Ramos (cell line): ENCODE measurements around the gene UCP2.

Source experiments
- in situ Hi-C: fragments of 300-500 bp; cut with MboI; formaldehyde crosslinking; loops from one replicate; pipeline ENCODE4 v1.14.3; 2022; ENCODE audit warnings: low sequenced_read_pairs; ENCODE audit not compliant: unreplicated experiment

UCP2 gene

DNA sequence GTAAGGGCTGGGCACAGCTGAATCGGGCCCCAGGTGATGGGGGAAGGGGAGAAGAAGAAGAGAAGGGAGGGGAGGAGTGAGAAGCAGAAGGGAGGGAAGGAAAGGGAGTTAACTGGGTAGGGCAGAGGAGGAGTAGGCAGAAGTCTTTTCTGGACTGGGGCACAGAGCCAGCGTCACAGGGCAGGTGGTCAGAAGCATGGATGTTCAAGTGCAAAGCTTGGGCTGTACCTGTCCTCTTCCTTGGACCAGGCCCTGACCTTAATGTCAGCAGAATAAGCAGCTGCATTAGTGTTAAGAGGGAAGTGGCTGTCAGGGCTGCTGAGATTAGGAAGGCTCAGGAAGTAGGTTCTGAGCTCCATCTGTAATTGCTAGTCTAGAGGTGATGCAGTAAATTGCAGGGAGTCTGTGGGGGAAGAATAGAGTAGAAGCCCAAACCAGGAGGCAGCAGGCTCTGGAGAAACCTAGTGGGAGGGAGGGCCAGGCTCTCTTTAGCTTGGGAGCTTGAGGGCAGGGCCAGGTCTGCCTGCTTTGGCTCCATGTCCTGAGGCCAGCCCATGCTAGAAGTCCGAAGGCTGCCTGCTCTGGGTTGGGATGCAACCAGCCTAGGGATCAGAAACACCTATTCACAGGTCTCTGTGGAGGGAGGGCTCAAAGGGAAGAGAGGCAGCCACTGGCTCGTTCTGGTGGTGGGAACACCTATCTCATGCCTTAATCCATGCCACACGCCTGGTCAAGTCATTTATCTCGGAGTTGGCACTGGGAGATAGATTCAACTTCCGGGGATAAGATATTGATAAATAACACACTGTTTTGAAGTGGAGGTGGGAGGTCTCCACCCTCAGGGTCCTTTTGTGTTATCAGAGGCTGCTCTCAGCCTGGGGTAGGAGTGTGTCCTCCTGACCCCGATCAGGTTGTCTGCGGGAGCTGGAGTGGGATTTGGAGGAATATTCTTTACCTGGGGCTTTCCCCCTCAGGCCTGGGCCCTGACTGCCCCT is 28.0 kb upstream of the UCP2 start:
- in situ Hi-C loops: no loop called here

- in situ Hi-C loops: no loop called here
Measured at GRCh38 chr11:74009675-74010305, 27.1 kb upstream of the UCP2 start.

- in situ Hi-C loops: no loop called here
Measured at GRCh38 chr11:74009230-74009547, 26.5 kb upstream of the UCP2 start.

- in situ Hi-C loops: no loop called here
Measured at GRCh38 chr11:74008373-74009229, 26.0 kb upstream of the UCP2 start, which contains the start of gene UCP3. Gene UCP3 (minus strand): TSS chr11:74009085. CDS start chr11:74007042, 2,043 bp downstream.

GRCh38 chr11:74007691-74008372 is 25.2 kb upstream of the UCP2 start:
- in situ Hi-C loops: no loop called here

- in situ Hi-C loops: no loop called here
Measured at GRCh38 chr11:74006743-74007304, 24.2 kb upstream of the UCP2 start.

DNA sequence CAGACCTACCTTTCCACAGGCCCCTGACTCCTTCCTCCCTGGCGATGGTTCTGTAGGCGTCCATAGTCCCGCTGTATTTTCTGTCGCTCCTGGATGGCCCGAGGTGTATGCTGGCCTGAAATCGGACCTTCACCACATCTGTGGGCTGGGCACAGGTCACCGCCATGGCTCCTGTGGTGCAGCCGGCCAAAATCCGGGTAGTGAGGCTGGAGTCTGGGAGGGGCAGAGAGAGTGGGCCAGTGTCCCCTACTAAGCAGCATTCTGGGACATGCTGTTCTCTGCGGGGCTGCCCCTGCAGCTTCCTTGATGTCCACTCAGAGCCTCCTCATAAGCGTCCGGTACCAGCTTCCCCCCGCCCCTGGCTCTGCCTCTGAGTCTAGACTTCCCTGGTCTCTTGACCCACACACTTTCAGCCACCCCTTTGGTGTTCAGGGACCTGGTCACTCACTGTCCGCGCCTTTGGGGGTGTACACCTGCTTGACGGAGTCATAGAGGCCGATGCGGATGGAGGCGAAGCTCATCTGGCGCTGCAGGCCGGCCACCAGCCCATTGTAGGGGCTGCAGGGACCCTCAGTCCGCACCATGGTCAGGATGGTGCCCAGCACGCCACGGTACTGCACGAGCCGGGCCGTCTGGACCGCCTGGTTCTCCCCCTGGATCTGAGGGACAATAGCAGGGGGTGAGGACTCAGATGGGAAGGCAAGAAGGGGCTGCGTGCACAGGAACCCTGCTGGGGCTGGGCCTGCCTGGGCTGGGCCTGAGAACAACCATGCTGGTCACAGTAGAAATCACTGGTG is 23.3 kb upstream of the UCP2 start:
- in situ Hi-C loops: no loop called here

DNA sequence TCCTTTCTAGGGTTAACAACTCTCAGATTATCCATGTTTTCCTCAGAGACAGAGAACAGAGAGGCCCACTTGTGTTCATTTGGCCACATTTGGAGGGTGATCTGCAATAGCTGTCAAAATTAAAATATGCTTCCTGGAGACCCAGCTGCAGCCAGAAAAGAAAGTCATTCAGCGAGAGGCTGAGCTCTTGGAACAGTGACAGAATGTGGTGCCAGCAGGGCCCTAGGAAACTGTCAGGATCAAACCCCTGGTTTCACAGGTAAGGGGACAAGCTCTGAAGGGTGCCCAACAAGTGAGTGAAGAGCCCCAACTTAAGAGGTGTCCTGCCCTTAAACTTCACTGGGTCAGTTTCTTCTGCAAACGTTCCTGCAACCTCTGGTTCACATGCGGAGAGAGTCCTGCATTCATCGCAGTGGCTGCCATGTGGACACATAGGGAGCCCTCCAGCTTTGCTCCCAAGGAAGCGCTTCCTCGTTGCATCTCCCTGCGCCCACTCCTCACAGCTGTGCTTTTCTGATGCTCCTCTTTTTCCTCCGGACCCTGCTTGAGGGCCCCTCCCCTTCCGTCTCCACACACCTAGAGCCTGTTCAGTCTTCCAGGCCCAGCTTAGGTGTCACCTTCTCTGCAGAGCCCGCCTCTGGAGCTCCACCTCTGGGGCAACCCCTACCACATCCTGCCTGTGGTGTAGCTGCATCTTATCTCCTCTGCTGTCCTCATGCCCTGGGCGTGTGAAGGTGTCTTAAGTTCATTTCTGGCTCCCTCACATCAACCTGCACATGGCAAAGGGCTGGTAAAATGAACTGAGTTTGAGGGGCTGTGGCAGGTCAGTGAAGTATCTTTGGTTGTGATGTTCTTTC is 22.3 kb upstream of the UCP2 start:
- in situ Hi-C loops: no loop called here

DNA sequence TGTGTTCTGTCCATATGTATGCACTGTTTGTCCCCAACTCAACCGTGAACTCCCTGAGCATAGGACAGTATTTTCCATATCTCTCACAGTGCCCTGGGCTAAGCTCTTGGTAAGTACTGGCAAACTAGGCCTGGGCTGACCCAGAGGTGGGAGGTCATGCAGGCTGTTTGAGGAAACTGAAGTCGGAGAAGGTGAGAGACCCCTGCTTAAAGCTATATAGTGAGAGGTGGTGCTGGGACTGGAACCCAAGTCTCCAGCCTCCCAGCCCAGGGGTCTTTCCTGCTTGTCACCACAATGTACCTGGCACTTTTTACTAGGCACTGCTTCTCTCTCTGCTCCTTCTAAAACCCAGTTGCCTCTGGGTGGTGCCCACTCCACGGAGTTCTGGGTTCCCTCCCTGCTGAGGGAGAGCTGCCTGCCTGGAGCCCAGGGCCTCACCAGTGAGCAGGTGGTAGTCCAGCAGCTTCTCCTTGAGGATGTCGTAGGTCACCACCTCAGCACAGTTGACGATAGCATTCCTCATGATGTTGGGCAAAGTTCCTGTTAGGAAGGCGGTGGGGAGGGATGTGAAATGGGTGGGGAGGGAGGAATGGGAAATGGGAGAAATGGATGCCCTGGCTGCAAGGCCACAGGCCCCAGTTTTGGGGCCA is 21.5 kb upstream of the UCP2 start:
- in situ Hi-C loops: no loop called here

DNA sequence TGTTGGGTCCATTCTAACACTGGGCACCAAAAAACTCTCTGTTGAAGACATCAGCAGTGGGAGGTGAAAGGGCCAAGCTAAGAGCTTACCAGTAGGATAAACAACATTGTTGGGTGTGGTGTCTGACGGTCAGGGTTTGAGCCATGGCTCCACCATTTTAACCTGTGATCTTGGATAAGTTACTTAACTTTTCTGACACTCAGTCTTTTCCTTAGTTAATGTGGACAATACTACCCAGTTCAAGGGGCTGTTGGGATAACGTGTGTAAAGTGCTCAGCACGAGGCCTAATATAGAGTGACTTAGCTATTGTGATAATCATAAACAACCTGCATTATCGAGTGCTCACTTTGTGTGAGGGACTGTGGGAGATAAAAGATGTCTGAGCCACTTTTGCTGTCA is 20.2 kb upstream of the UCP2 start:
- in situ Hi-C loops: no loop called here

DNA sequence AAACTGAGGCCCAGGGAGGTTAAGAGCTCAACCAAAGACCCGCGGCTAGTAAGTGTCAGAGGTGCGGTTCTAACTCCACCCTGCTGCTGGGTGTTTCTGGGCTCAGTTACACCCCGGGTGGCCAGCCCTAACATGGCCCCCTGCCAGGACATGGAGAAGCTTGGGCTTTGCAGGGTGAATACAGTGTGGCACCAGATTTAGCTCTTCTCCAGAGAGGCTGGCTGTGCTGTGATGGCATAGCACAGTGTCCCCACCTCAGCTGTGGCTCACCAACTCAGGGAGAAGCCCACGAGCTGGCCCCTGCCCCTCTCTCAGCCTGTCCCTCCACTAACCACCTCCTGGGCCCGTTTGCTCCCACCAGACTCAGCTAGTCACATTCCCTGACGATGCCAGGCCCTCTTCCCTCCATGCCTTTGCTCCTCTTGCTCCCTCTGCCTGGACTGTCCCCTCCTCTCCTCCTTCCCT is 19.2 kb upstream of the UCP2 start:
- in situ Hi-C loops: no loop called here

GRCh38 chr11:74000307-74001133 is 17.9 kb upstream of the UCP2 start:
- in situ Hi-C loops: no loop called here

DNA sequence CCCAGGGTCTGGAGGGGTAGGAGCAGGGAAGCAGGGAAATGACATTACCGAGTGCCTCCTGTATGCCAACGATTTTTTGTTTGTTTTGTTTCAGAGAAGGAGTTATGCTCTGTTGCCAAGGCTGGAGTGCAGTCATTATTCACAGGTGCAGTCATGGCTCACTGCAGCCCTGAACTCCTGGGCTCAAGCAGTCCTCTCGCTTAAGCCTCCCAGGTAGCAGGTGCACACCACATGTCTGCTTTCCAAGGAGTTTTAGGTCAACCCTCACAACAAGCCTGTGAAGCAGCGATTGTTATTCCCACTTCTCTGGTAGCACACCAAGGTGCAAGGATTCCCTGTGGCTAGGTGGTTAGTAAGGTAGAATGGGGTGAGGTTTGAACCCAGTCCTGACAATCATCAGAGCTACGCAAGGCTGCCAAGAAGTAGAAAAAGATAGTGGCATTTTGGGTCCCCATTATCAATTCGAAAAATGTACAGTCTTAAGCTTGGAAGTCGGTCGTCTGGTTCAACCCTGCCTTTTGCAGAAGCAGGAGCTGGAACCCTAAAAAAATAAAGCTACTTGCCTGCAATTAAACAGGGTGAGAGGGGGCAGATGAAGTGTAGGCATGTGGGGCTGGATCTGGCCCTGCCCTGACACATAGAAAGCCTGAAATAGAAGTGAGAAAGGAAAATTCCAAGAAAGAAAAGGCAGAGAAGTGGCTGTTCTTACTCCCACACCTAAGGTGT is 17.1 kb upstream of the UCP2 start:
- in situ Hi-C loops: no loop called here

DNA sequence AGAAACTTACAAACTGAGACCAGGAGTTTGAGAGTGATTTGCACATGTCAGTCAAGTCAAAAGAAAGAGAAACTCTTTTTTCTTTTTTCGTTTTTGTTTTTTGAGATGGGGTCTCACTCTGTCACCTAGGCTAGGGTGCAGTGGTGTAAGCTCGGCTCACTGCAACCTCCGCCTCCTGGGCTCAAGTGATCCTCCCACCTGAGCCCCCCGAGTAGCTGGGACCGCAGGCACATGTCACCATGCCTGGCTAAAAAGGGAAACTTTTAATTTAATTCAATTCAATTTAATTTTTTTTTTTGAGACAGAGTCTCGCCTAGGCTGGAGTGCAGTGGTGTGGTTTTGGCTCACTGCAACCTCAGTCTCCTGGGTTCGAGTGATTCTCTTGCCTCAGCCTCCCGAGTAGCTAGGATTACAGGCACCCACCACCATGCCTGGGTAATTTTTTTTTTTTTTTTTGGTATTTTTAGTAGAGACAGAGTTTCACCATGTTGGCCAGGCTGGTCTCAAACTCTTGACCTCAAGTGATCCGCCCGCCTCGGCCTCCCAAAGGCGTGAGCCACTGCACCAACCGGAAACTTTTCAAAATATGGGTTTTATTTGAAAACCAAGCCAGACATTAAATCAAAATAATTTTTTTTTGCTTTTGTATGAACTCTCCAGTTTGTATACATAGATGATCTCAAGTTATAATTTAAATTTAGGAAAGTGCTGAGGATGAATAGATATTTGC is 16.4 kb upstream of the UCP2 start:
- in situ Hi-C loops: no loop called here

DNA sequence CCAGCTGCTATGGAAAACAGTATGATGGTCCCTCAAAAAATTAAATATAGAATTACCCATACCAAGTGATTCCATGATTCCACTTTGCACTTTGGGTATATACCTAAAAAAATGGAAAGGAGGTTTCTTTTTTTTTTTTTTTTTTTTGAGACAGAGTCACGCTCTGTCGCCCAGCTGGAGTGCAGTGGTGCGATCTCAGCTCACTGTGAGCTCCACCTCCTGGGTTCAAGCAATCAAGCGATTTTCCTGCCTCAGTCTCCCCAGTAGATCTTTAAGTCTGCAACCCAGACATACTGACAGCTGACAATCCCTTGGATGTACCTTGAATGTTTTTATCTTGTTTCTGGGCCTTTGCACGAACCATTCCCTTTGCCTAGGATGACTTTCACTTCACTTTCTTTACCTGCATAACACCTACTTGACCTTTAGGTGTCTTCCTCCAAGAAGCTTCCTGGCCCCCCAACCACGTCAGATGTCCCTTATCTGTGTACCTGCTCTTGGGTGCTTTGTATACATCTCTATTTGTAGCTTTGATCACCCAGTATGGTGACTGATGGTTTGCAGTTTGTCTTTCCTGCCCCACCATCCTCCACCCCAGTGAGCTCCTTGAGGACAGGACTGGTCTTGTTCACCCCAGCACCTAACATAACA is 14.6 kb upstream of the UCP2 start:
- in situ Hi-C loops: no loop called here
